Activated naive CD4-positive, alpha-beta T cell (primary cell): Measurements from ENCODE around the gene PRKCE.

ENCODE experiments used
- DNase-seq, 4 experiments: peaks; one replicate each; lab custom pipeline; 2025; lab: John Stamatoyannopoulos, UW

PRKCE gene

GRCh38 chr2:46146866-46147502 lies 495.5 kb downstream of the PRKCE start:
- DNase-seq, result no peak

- no peak for DNase-seq
These were observed 496.3 kb downstream of the PRKCE start for GRCh38 chr2:46147626-46148368.

- DNase-seq, result no peak
These were observed 496.9 kb downstream of the PRKCE start for GRCh38 chr2:46148369-46148736.

GRCh38 chr2:46150445-46150955 lies 499.0 kb downstream of the PRKCE start:
- no peak for DNase-seq

GRCh38 chr2:46151577-46151976 lies 500.1 kb downstream of the PRKCE start:
- DNase-seq, result no peak

- DNase-seq, result no peak
These were observed 502.7 kb downstream of the PRKCE start for GRCh38 chr2:46153996-46154753.

- no peak for DNase-seq
These were observed 505.8 kb downstream of the PRKCE start for GRCh38 chr2:46157072-46157965.

- DNase-seq, result no peak
These were observed 506.5 kb downstream of the PRKCE start for GRCh38 chr2:46157966-46158310.

GRCh38 chr2:46158661-46159060 lies 507.2 kb downstream of the PRKCE start:
- DNase-seq, result no peak

- DNase-seq, result no peak
These were observed 508.9 kb downstream of the PRKCE start for GRCh38 chr2:46160326-46160725.

- DNase-seq, result no peak
These were observed 509.8 kb downstream of the PRKCE start for GRCh38 chr2:46161315-46161714.

- DNase-seq, result no peak
These were observed 510.4 kb downstream of the PRKCE start for GRCh38 chr2:46161911-46162310.

GRCh38 chr2:46162329-46163097 lies 511.0 kb downstream of the PRKCE start:
- DNase-seq, result no peak

GRCh38 chr2:46163098-46163430 lies 511.6 kb downstream of the PRKCE start:
- DNase-seq, result no peak

- no peak for DNase-seq
These were observed 512.5 kb downstream of the PRKCE start for GRCh38 chr2:46163804-46164528.

GRCh38 chr2:46164529-46165301 lies 513.2 kb downstream of the PRKCE start:
- no peak for DNase-seq

- no peak for DNase-seq
These were observed 514.4 kb downstream of the PRKCE start for GRCh38 chr2:46165916-46166315.

- no peak for DNase-seq
These were observed 515.9 kb downstream of the PRKCE start for GRCh38 chr2:46167406-46167805.

- DNase-seq, result no peak
These were observed 516.4 kb downstream of the PRKCE start for GRCh38 chr2:46167924-46168323.

GRCh38 chr2:46169467-46169866 lies 518.0 kb downstream of the PRKCE start:
- no peak for DNase-seq
